Measurements from ENCODE around the gene MTMR3.

GRCh38 chr22:30054067-30054763, 171.2 kb downstream of the MTMR3 start:
- TF ChIP-seq CTCF (conservative IDR thresholded peaks at IDR 0.05 in 1 of 2, IDR thresholded peaks at IDR 0.05 in 1 of 2; ENCODE audit: extremely low read depth in 1 of 2, insufficient read depth in 1 of 2, low read depth in 1 of 2, low read length in 2 of 2) = no peak
- TF ChIP-seq EZH2 (IDR thresholded peaks at IDR 0.05; ENCODE audit: borderline replicate concordance, low read length) = no peak
